AML-193 (cell line): ENCODE measurements around the gene NSD1.
A peak's percentile ranks its signal among the peaks of the same experiment; 100 is the strongest.
"Not testable (repeated sequence)": the region's sequence is repeated elsewhere in the genome, so short reads cannot be mapped to it uniquely, and the experiment has no call there.

ENCODE experiments used
- DNase-seq, 2 experiments: peaks; one replicate each; lab custom pipeline; 2025; lab: John Stamatoyannopoulos, UW

The NSD1 gene

DNA sequence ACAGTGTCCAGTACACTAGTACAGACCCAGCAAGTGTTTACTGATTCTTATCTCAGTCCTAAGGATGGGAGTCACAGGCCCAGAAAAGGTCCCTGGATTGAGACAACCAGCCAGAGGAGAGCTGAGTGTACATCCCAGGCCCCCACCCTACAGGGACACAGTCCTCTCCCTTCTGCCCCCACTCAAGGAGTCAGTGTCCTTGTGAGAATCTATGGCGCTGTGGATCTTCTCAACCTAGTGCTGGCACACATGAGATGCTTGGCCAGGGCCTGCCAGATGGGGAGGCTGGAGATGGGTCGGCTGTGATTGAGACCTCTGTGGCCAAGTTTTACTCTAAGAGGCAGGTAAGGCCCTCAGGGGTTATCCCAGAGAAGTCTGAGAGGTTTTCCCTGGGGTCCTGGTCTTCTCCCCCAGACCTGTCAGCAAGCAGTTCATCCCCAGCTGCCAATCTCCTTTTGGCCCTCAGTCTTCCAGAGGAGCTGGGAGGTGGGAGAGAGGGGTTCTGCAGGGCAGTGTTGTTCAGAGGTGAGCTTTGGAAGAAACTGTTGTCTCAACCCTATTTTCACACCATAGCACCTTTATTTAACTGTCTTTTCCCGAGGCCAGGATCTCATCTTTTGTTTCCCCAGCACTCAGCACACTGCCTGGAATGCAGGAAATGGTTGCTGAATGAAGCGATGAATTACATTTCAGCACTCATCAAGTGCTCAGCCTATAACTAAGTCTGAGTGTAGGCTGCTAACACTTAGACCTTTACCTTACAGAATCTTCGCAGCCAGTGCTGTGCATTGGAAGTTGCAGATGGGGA lies 3.2 kb upstream of the NSD1 start:
- DNase-seq, result no peak

DNA sequence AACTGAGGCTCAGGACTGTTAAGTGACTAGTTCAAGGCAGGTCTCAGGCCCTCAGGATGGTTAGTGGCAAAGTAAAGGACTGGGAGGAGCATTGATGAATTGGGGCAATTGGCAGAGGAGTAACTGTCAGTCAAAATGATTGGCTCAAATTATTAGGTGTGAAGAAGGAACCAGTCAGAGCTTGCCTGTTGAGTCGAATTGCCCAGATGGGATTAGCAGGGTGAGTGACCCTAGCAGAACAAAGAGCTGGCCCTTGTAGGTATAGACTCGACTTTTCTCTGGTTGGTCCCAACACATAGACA lies 2.6 kb upstream of the NSD1 start:
- DNase-seq, result no peak

DNA sequence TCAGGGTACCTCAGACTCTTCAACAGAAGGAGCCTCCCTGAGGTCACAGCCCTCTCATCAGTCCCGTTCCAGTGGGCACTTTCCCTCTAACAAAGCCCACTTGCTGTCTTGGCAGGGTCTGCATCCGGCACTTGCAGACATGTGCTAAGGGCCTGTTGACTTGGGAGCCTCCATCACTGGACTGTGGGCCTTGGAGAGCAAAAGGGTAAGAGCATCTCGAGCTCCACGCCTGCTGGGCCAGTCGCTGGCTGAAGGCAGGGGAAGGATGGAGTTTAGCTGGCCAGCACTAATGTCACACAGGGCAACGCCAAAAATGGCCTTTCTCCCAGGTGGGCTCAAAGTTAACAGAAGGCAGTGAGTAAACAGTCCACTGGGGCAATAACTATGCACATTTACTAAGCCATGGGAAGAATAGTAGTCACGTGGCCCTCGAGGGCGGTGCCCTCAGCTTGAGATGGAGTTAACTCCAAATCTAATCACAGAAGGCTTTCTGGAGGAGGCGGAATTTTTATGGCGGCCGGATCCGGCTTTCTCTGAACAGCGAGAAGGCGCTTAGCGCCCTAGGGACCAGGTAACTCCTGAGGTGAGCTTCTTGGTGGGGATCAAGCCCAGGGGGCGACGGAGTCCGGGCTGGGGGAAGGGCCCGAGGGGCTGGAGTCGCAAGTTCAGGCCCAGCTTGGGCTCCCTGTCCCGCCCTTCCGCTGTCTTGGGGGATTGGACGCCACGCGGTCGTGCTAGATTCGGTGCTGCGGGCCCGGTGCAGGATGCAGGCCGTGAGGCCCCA lies 2.0 kb upstream of the NSD1 start:
- DNase-seq, result no peak

DNA sequence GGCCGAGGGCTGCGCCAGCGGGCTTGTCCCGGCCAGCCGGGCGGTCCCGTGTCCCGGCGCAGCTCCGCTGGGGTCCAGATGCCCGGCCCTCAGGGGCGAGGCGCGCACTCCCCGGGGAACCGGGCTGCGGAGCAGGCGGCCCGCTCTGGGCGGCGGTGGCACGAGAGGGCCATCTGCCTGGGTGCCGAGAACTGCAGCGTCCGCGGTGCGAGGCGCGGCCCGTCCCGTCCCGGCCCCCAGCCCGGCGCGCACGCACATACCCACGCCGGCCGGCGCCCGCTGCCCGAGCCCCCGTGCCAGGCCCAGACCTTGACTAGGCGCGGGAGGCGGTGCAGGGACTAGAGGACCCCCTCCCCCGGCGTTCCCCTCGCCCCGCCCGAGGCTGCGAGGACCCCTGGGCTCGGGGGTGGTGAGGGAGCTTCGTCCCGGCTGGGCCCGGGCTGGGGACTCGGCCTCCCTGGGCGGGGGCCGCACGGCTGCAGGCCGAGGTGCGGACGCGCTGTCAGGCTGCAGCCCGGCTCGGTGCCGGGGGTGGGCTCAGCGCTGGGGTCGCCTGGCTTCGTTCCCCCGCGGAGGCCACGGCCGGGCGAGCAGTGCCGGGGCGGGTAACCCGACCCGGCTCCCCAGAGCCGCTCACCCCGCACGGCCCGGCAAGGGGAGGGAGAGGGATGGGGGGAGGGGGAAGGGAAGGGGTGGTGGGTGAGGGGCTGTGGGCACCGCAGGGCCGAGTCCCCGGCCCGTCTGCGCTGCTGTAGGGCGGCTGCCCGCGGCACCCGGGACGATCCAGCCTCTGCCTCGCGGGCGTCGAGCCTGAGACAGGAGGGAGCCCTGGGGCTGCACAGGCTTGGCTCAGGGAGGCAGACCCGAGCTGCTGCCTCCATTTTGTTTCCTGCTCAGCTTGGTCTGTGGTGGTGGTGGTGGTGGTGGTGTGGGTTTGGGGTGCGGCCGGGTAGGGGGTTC lies 1.2 kb upstream of the NSD1 start:
- no peak for DNase-seq

DNA sequence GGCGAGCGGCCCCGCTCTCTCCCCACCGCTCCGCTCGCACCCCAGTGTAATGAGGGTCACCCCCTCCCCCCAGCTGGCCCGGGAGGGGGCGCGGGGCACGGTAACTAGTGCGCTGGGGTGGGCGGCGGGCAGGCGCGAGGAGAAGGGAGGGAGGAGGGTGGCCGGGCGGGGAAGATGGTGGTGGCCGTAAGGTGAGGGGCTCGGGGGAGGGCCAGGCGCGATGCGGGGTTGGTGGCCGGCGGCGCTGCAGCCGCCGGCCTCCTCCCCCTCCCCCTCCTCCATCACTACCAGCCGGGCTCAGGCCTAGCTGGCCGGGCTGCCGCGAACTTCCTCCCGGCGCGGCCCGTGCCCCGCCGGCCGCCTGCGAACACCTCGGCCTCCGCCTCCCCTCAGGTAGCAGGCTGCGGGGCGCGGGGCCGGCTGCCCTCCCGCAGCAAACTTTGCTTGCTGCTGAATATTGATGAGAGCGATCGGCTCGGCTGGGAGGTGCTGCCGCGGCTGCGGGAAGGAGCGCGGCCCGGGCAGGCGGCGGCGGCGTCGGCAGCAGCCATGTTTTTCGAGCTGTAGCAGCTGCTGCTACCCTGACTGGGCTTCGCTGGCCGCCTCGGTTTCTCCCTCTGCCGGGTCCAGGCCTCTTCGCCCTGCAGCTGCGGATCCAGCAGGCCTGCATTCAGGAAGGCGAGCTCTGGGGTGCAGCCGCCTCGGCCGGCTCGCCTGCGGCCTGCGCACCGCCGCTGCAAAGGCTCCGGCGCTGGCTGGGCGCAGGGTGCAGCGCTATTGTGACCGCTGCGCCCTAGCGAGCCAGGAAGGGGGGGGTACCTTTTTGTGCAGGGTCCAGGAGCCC lies 502 bp downstream of the NSD1 start:
- peak; percentile 14 to 49 for DNase-seq

DNA sequence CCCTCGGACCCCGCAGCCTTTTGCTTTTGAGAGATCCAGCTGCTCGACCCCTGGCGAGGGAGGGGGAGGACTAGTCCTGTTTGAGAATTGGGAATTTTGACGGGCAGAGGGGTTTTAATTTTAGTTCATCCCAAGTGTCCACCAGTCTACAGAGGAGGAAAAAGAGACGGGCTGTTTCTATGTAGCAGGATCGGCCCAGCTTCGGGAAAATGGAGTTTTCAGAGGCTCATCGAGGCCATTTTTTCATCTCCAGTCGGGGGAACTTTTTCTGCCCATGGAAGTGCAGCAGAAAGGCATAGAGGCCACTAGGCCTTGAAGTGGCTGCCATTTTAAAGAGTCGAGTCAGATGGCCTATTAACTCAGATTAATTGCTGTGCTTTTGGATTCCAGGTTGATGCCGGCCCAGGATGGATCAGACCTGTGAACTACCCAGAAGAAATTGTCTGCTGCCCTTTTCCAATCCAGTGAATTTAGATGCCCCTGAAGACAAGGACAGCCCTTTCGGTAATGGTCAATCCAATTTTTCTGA lies 1.2 kb downstream of the NSD1 start:
- DNase-seq, result no peak

DNA sequence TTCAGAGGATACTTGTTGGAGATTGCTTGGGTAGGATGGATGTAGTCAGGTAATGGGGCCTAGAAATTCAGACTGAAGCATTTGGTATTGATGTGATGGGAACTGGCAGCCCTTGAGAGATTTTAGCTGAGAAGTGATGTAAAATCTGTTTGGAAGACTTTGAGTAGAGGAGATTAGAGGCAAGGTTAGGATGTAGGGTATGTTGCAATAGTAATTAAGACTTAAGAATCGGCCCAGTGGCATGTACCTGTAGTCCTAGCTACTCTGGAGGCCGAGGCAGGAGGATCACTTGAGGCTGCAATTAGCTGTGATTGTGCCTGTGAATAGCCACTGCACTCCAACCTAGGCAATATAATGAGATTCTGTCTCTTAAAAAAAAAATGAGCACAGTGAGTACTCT lies 6.7 kb downstream of the NSD1 start:
- DNase-seq, result no peak

DNA sequence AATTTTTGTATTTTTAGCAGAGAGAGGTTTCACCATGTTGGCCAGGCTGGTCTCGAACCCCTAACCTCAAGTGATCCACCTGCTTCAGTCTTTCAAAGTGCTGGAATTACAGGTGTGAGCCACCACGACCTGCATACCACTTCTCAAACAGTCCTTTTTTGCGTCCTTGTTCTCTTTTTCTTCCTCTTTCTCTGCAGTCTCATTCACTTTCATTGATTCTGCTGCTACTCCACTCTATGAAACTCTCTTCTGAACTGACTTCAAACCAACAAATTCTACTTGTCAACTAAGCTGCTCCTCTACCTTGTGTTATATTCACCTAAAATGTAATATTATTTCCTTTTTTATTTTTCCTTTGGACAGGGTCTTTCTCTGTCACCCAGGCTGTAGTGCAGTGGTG lies 7.9 kb downstream of the NSD1 start:
- no peak for DNase-seq

DNA sequence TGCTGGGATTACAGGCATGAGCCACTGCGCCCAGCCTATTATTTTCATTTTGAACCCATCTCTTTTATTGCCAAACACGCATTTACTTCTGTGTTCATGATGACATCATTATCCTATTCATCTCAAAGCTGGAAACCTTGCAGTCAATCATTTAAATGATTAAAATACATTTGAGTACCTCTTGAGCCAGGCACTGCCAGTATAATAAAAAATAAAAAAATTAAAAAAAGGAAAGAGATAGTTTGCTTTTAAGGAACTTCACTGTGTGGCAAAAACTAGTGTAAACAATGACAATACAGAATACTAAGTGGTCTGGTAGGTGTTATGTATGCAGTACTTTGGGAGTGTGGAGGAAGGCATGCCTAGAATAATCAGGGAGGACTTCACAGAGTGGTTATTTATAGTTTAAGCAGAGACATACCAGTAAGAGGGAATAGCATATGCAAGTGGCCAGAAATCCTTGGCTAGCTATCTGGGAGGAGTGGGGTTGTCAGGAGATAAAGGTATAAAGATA lies 8.6 kb downstream of the NSD1 start:
- no peak for DNase-seq

DNA sequence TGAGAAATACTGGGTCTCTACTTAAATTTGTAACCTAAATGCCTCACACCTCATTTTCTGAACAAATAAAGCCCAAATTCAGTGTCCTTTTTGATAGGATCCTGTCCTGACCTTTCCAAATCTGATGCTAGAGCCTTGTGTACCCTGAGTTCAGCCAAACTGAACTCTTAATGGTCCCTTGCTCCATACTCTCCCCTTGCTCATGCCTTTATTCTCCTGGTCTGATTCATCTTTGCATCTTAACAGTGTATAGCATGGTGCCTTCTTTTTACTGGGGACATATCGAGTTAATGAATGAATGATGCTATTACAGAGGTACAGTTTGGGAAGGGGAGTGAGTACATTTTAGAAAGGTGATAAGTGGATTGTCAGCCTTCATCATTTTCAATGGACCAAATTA lies 9.2 kb downstream of the NSD1 start:
- DNase-seq, result no peak

DNA sequence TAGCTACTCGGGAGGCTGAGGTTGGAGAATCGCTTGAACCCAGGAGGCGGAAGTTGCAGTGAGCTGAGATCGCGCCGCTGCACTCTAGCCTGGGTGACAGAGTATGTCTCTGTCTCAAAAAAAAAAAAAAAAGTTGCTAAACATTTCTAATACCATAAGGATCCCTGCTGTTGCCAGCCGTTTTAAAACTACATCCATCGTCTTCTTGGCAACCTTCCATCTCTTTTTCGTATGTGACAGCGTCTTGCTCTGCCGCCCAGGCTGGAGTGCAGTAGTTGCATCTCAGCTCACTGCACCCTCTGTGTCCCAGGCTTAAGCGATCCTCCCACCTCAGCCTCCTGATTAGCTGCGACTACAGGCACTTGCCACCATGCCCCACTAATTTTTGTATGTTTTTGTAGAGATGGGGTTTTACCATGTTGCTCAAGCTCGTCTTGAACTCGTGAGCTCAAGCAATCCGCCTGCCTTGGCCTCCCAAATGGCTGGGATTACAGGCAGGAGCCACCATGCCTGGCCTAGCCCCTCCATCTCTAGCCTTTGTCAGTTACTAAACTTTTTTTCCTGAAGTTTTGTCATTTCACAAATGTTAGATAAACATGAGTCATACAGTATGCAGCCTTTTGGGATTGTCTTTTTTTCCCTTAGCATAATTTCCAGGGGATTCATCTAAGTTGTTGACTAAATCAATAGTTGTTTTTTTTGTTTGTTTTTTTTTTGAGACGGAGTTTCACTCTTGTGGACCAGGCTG lies 13.5 kb downstream of the NSD1 start:
- DNase-seq, result no peak

DNA sequence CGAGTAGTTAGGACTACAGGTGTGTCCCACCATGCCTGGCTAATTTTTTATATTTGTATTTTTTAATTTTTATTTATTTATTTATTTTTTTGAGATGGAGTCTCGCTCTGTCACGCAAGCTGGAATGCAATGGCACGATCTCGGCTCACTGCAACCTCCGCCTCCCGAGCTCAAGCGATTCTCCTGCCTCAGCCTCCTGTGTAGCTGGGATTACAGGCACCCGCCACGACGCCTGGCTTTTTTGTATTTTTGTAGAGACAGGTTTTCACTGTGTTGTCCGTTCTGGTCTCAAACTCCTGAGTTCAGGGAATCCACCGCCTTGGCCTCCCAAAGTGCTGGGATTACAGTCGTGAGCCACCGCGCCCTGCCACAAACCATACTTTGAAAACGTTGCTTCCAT lies 16.5 kb downstream of the NSD1 start:
- not testable (repeated sequence) for DNase-seq

DNA sequence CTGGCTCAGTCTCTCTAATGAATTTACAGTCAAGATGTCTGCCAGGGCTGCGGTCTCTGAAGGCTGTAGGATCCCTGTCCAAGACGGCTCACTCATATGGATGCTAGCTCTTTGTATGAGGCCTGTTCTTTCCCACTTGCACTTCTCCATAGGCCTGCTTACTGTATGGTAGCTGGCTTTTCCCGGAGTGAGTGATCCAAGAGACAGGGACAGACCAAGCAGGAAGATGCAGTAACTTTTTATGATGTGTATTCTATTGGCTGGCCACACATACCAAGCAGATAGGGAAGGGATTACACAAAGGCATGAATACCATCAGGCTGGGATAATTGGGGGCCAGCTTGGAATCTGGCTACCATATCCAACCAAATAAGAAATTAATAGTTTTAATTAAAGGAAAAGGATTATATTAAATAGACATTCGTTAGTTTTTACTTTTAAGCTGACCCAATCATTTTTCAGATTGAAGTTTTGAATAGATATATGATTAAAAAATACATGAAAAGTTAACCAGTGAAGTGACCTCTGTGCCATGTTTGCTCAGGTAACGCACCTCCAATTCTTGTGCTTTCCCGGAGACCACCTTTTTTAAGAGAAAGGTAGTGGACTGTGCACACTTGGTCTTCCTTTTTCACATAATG lies 20.6 kb downstream of the NSD1 start:
- DNase-seq, result no peak

DNA sequence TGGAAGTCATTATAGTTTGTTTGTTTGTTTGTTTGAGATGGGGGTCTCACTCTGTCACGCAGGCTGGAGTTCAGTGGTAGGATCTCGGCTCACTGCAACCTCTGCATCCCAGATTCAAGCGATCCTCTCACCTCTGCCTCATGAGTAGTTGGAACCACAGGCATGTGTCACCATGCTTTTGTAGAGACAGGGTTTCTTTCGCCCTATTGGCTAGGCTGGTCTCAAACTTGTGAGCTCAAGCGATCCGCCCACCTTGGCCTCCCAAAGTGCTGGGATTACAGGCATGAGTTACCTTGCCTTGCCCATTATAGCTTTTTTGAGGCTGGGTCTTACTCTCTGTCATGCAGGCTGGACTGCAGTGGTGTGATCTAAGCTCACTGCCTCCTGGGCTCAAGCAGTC lies 28.8 kb downstream of the NSD1 start:
- no peak for DNase-seq

DNA sequence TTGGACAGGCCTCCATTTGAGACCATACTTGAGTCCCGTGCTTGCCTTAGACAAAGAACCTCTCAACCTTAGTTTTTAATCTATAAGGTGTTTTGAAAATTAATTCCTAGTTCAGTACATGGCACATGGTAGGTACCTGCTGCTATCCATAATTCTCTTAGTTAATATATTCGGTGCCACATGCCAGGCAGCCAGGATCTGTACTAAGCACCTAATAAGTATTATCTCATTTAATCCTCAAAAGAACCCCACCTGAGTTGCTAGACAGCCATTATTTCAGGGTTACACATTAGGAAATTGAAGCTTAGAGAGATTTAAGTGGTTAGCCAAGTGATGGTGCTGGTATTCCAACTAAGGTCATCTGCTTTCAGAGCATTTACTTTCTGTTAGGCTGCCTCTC lies 29.9 kb downstream of the NSD1 start:
- DNase-seq, result no peak

DNA sequence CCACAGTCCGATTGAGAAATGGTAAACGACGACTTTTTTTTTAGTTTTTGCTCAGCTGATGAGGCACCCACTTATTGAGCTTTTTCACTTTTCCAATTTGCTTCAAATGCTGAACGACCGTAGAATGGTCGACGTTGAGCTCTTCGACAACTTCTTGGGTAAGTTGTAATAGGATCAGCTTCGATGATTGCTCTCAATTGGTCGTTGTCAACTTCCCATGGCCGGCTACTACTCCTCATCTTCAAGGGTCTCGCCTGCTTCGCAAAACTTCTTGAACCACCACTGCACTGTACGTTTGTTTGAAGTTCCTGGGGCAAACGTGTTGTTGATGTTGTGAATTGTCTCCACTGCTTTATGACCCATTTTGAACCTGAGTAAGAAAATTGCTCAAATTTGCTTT lies 35.7 kb downstream of the NSD1 start:
- DNase-seq, result no peak

DNA sequence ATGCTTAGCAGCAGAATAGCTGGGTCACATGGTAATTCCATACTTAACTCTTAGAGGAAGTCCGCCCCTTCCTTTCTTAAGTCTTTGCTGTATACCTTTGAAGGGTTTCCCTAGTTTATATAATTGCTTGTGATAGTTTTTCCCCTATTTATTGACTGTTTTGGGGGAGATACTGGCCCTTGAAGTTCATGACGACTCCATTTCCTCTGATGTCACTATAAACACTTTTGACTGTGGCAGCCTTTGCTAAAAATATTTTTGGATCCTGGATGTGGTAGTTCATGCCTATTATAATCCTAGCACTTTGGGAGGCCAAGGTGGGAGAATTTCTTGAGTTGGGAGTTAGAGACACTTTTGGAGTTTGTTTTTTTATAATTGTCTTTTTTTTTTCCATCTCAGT lies 38.4 kb downstream of the NSD1 start:
- no peak for DNase-seq

DNA sequence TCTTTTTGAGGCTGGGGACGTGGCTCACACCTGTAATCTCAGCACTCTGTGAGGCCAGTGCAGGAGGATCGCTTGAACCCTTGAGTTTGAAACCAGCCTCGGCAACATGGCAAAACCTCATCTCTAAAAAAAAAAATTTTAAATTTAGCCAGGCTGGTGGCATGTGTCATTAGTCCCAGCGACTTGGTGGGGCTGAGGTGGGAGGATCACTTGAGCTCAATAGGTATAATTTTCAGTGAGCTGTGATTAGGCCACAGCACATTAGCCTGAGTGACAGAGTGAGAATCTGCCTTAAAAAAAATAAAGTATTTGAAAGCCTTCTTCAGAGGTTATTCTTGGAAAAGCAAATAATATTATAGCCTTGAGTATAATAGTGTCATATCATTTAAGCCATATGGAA lies 41.8 kb downstream of the NSD1 start:
- no peak for DNase-seq

DNA sequence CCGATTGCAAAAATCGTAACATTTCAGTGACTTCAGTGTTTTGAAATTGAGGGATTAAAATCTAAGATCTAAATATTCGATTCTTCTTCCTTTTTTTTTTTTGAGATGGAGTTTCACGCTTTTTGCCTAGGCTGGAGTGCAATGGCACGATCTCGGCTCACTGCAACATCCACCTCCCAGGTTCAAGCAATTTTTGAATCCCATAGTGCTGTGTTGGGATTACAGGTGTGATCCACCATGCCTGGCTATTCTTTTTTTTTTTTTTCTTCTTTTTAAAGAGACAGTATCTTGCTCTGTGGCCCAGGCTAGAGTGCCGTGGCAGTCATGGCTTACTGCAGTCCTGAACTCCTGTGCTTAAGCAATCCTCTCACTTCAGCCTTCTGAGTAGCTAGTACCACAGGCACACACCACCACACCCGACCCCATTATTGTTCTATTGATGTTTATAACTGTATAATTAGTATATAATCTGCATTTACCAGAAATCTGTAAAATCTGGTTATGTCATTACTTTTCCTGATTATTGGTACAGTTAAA lies 42.7 kb downstream of the NSD1 start:
- no peak for DNase-seq
